ENCODE measurements around the gene LIN7B. TPM values are rescaled to one million over a fixed set of nuclear protein-coding genes. Genes with fewer than 3 reads are reported as not detected.

The LIN7B gene
- total and polyA plus RNA-seq, 2 of the 13 experiments (the other 11 are each of a cell fraction or from before 2014, with no cell fraction given), result 5.3 to 7.6 TPM

GRCh38 chr19:49150106-49150943 lies 36.2 kb downstream of the LIN7B start (continued):
- TF ChIP-seq, protein P1, sequence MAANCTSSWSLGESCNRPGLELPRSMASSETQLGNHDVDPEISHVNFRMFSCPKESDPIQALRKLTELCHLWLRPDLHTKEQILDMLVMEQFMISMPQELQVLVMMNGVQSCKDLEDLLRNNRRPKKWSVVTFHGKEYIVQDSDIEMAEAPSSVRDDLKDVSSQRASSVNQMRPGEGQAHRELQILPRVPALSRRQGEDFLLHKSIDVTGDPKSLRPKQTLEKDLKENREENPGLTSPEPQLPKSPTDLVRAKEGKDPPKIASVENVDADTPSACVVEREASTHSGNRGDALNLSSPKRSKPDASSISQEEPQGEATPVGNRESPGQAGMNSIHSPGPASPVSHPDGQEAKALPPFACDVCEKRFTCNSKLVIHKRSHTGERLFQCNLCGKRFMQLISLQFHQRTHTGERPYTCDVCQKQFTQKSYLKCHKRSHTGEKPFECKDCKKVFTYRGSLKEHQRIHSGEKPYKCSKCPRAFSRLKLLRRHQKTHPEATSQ (CRISPR knock-in tag; IDR thresholded peaks at IDR 0.05; ENCODE audit: borderline replicate concordance), result peak; percentile 24; the same call in 1 of the 2 replicates
- TF ChIP-seq ZNF75D (CRISPR knock-in tag; IDR thresholded peaks at IDR 0.05; ENCODE audit: borderline replicate concordance), result no peak
- TF ChIP-seq MAFG (CRISPR knock-in tag; IDR thresholded peaks at IDR 0.05), result no peak
- peak; percentile 42; the same call in 1 of the 2 replicates for TF ChIP-seq IKZF5 (CRISPR knock-in tag; IDR thresholded peaks at IDR 0.05)
- peak; percentile 60; the same call in 1 of the 2 replicates for TF ChIP-seq ZNF616 (CRISPR knock-in tag; IDR thresholded peaks at IDR 0.05; ENCODE audit: low read depth)
- TF ChIP-seq ZNF724P (CRISPR knock-in tag; IDR thresholded peaks at IDR 0.05; ENCODE audit: borderline replicate concordance), result no peak; the same call in 1 of the 2 replicates
- 0 out of 2 replicates have a peak, but pooled peaks have one; percentile 27 for TF ChIP-seq SATB2 (CRISPR knock-in tag; IDR thresholded peaks at IDR 0.05)
- peak; percentile 24; the same call in 1 of the 2 replicates for TF ChIP-seq HMG20A (CRISPR knock-in tag; IDR thresholded peaks at IDR 0.05; ENCODE audit: borderline replicate concordance)
- TF ChIP-seq MATR3 (CRISPR knock-in tag; IDR thresholded peaks at IDR 0.05), result no peak
- TF ChIP-seq ISX (CRISPR knock-in tag; conservative IDR thresholded peaks at IDR 0.05), result no peak
- TF ChIP-seq PAWR (CRISPR knock-in tag; IDR thresholded peaks at IDR 0.05; ENCODE audit: borderline replicate concordance), result no peak
- TF ChIP-seq, protein P2, sequence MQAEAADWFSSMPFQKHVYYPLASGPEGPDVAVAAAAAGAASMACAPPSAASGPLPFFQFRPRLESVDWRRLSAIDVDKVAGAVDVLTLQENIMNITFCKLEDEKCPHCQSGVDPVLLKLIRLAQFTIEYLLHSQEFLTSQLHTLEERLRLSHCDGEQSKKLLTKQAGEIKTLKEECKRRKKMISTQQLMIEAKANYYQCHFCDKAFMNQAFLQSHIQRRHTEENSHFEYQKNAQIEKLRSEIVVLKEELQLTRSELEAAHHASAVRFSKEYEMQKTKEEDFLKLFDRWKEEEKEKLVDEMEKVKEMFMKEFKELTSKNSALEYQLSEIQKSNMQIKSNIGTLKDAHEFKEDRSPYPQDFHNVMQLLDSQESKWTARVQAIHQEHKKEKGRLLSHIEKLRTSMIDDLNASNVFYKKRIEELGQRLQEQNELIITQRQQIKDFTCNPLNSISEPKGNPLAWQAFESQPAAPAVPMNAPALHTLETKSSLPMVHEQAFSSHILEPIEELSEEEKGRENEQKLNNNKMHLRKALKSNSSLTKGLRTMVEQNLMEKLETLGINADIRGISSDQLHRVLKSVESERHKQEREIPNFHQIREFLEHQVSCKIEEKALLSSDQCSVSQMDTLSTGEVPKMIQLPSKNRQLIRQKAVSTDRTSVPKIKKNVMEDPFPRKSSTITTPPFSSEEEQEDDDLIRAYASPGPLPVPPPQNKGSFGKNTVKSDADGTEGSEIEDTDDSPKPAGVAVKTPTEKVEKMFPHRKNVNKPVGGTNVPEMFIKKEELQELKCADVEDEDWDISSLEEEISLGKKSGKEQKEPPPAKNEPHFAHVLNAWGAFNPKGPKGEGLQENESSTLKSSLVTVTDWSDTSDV (CRISPR knock-in tag; IDR thresholded peaks at IDR 0.05), result no peak; the same call in 1 of the 2 replicates
- no peak for TF ChIP-seq ZKSCAN1 (IDR thresholded peaks at IDR 0.05; ENCODE audit: low read length)
- TF ChIP-seq ZNF235 (CRISPR knock-in tag; IDR thresholded peaks at IDR 0.05; ENCODE audit: borderline replicate concordance), result no peak; the same call in 1 of the 2 replicates
- peak; percentile 51 for TF ChIP-seq ZNF770 (CRISPR knock-in tag; IDR thresholded peaks at IDR 0.05)
- 0 out of 2 replicates have a peak, but pooled peaks have one; percentile 57 for TF ChIP-seq BRCA1 (CRISPR knock-in tag; IDR thresholded peaks at IDR 0.05)
- no peak for TF ChIP-seq SMARCE1 (IDR thresholded peaks at IDR 0.05; ENCODE audit: borderline replicate concordance)
- no peak; the same call in 1 of the 2 replicates for TF ChIP-seq ZNF232 (CRISPR knock-in tag; IDR thresholded peaks at IDR 0.05; ENCODE audit: borderline replicate concordance)
- TF ChIP-seq ZSCAN12 (CRISPR knock-in tag; IDR thresholded peaks at IDR 0.05), result no peak
- TF ChIP-seq ZNF230 (CRISPR knock-in tag; IDR thresholded peaks at IDR 0.05), result no peak

All from HepG2 (cell line).